ENCODE results near the gene ABR.

Gene ABR

DNA sequence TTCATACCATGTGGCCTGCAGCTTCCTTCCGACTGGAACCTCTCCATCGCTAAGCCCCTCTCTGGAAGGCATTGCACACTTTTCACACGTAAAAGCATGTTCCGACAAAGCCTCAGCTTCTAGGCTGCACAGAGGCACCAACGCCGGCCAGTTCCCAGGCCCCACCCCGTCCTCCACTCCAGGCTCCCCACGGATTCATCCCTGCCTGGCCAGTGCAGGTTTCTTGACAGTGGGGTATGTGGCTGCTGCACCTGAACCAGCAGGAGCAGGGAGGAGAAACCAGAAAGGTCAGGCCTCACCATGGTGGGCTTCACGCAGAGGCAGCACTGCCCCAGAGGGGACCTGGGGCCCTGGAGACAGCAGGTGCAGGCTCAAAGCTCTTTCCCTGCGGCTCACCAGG is 168.6 kb downstream of the ABR start:
- H3K4me3 ChIP-seq (ENCODE audit: low read length) = no peak overlapping the region
- no peaks in the 10 kb centered on the region for H3K9me3 ChIP-seq (ENCODE audit: insufficient read depth, low read length)
- H3K79me2 ChIP-seq (ENCODE audit: low read length) = no peaks in the 10 kb centered on the region
- H3K36me3 ChIP-seq (replicated peaks; ENCODE audit: low read depth, low read length) = no peaks in the 10 kb centered on the region
- no peaks in the 10 kb centered on the region for H3K27me3 ChIP-seq (ENCODE audit: low read depth, low read length)
- H4K20me1 ChIP-seq (ENCODE audit: insufficient read depth, low read length) = no peaks in the 10 kb centered on the region
- H3K4me2 ChIP-seq (ENCODE audit: low read length) = no peak overlapping the region
- H3K27ac ChIP-seq (ENCODE audit: low read length) = no peak overlapping the region
- TF ChIP-seq EZH2phosphoT487 (IDR thresholded peaks at IDR 0.05; ENCODE audit: low read depth) (no peak), CTCF (IDR thresholded peaks at IDR 0.05; ENCODE audit: low read depth, low read length) (no peak)
- no peaks in the 10 kb centered on the region for H3K4me1 ChIP-seq (ENCODE audit: low read length)
- H3K9ac ChIP-seq (ENCODE audit: low read length) = no peak overlapping the region
- H2AFZ ChIP-seq (ENCODE audit: low read depth, low read length) = no peak overlapping the region

DNA sequence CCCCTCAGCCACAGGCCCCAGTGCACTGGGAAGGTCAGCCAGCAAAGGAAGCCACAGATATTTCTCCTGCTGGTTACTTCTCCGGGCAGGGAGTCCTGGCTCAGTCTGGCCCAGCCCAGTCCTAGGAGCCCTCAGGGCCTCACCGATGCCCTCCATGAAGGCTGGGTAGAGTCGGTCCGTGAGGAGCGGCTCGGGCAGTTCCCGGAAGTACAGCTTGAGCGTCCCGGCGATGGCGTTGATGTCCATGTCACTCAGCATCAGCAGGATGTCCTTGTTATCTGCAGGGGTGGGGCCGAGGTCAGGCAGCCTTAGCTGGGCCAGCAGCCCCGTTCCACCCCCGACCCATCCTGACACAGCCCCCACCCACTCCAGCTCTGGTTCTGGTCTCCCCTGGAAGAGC is 169.2 kb downstream of the ABR start:
- Histone ChIP-seq H2AFZ (ENCODE audit: low read depth, low read length) (no peak overlapping the region), H3K9me3 (ENCODE audit: insufficient read depth, low read length) (no peaks in the 10 kb centered on the region), H3K79me2 (ENCODE audit: low read length) (no peaks in the 10 kb centered on the region), H3K9ac (ENCODE audit: low read length) (no peak overlapping the region), H3K4me2 (ENCODE audit: low read length) (no peak overlapping the region), H3K27me3 (ENCODE audit: low read depth, low read length) (no peaks in the 10 kb centered on the region), H3K36me3 (replicated peaks; ENCODE audit: low read depth, low read length) (no peaks in the 10 kb centered on the region), H4K20me1 (ENCODE audit: insufficient read depth, low read length) (no peaks in the 10 kb centered on the region), H3K4me3 (ENCODE audit: low read length) (no peak overlapping the region), H3K27ac (ENCODE audit: low read length) (no peak overlapping the region), H3K4me1 (ENCODE audit: low read length) (no peaks in the 10 kb centered on the region)
- TF ChIP-seq EZH2phosphoT487 (IDR thresholded peaks at IDR 0.05; ENCODE audit: low read depth) (no peak), CTCF (IDR thresholded peaks at IDR 0.05; ENCODE audit: low read depth, low read length) (no peak)

DNA sequence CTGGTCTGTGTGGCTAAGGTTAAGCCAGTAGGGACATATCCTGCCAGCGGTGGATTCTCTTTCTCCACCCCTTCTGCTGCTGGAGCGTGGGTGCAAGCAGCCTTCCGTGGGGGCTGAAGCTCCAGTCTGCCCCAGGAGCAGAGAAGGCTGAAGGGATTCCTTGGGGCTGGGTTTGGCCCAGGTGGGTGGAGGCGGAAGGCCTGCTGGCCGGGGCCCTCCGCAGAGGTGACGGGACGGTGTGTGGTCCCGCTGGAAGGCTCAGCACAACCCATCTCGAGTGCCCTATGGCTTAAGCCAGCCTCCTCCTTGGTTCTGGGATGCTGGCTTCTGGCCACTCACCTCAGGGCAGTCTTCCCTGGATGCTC is 169.7 kb downstream of the ABR start:
- Histone ChIP-seq H4K20me1 (ENCODE audit: insufficient read depth, low read length) (no peaks in the 10 kb centered on the region), H3K27me3 (ENCODE audit: low read depth, low read length) (no peaks in the 10 kb centered on the region), H3K79me2 (ENCODE audit: low read length) (no peaks in the 10 kb centered on the region), H3K27ac (ENCODE audit: low read length) (no peak overlapping the region), H3K9ac (ENCODE audit: low read length) (no peak overlapping the region), H3K4me1 (ENCODE audit: low read length) (no peaks in the 10 kb centered on the region), H3K4me2 (ENCODE audit: low read length) (no peak overlapping the region), H3K4me3 (ENCODE audit: low read length) (no peak overlapping the region), H3K9me3 (ENCODE audit: insufficient read depth, low read length) (no peaks in the 10 kb centered on the region), H2AFZ (ENCODE audit: low read depth, low read length) (no peak overlapping the region), H3K36me3 (replicated peaks; ENCODE audit: low read depth, low read length) (no peaks in the 10 kb centered on the region)
- no peak for TF ChIP-seq EZH2phosphoT487 (IDR thresholded peaks at IDR 0.05; ENCODE audit: low read depth)
- TF ChIP-seq CTCF (IDR thresholded peaks at IDR 0.05; ENCODE audit: low read depth, low read length) = no peak

DNA sequence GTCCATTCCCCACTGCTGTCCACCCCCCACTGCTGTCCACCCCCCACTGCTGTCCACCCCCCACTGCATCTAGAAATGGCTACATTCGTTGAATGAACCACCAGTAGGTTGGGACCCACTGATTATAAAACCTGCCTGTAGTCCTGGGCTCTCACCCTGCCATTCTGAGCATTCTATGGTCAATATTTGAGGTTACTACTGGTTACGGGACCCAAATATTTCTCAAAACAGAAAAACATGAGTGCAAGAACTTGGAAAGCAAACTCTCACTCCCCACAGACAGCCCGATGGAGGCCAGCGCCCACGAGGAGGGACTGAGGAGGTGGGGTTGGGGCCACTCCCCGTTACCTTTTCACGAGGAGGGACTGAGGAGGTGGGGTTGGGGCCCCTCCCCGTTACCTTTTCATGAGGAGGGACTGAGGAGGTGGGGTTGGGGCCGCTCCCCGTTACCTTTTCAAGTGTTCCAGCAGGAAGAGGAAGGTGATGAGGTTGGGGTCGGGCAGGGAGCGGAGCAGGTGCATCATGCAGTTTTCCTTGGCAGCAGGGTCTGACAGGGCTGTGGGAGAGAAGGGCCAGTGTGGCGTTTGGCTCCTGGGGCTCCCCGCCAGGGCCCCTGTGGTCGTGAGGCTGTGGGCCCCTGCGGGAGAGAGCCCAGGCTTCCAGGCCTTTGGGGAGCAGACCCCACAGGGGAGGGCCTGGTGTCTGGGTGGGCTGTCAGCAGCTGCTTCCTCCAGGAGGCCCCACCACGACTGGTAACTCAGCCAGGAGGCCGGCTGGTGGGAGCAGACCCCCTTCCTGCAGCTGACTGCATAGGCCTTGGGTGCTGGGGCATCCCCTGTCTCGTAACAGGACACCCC is 170.3 kb downstream of the ABR start:
- H2AFZ ChIP-seq (ENCODE audit: low read depth, low read length) = no peak overlapping the region
- H3K4me3 ChIP-seq (ENCODE audit: low read length) = no peak overlapping the region
- H3K79me2 ChIP-seq (ENCODE audit: low read length) = no peaks in the 10 kb centered on the region
- H3K4me1 ChIP-seq (ENCODE audit: low read length) = no peaks in the 10 kb centered on the region
- no peaks in the 10 kb centered on the region for H3K9me3 ChIP-seq (ENCODE audit: insufficient read depth, low read length)
- no peak overlapping the region for H3K4me2 ChIP-seq (ENCODE audit: low read length)
- H3K36me3 ChIP-seq (replicated peaks; ENCODE audit: low read depth, low read length) = no peaks in the 10 kb centered on the region
- H4K20me1 ChIP-seq (ENCODE audit: insufficient read depth, low read length) = no peaks in the 10 kb centered on the region
- TF ChIP-seq CTCF (IDR thresholded peaks at IDR 0.05; ENCODE audit: low read depth, low read length) (no peak), EZH2phosphoT487 (IDR thresholded peaks at IDR 0.05; ENCODE audit: low read depth) (no peak)
- no peak overlapping the region for H3K9ac ChIP-seq (ENCODE audit: low read length)
- no peaks in the 10 kb centered on the region for H3K27me3 ChIP-seq (ENCODE audit: low read depth, low read length)
- no peak overlapping the region for H3K27ac ChIP-seq (ENCODE audit: low read length)

Data from OCI-LY3 (cell line).